OCI-LY7 (cell line): ENCODE measurements around the gene XAB2.

Experiments
- EZH2phosphoT487 ChIP-seq: fragments of 200-600 bp; sonication (generic); IDR thresholded peaks from 2 replicates; pipeline ENCODE4 v1.6.1; 2018; ENCODE audit warnings: low read depth, borderline replicate concordance, mild to moderate bottlenecking, mixed run types, antibody characterized with exemption, low read length, moderate library complexity, mixed read lengths
- TF ChIP-seq, protein P1 (sequence below): fragments of 200-600 bp; sonication (generic); conservative IDR thresholded peaks from 2 replicates; pipeline ENCODE4 v1.5.1; 2014; ENCODE audit warnings: mild to moderate bottlenecking, antibody characterized with exemption, low read length, moderate library complexity, mixed read lengths

DNA sequence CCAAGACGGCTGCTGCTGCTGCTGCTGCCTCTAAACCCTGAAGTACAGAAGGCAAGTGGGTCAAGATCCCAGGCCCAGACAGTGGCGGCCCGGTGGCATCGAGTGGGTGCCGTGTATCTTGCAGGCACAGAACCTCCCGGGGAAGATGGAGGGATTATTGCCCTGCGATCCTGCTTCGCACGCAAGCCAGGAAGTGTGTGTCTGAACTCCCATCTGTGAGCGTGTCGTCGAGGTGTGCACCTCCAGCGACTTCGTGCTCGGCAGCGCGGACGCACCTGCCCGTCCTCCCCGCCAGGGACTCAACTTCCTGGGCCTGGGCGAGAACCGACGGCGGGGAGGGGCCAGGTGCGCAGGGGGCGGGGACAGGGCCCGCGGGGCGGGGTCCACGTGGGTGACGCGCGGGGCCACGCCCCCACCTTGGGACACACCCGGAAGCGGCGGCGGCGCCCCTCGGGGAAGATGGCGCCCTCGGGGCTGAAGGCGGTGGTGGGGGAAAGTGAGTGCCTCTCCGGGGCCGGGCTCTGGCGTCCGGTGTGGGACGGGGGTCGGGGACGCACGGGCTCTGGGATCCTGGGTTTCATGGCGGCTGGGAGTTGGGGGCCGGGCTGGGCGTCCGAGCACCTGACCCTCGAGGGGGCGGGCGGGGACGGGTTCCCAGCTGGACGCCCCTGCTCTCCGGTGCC is 7.5 kb upstream of the XAB2 start, which contains the start of gene STXBP2:
- TF ChIP-seq, protein P1, sequence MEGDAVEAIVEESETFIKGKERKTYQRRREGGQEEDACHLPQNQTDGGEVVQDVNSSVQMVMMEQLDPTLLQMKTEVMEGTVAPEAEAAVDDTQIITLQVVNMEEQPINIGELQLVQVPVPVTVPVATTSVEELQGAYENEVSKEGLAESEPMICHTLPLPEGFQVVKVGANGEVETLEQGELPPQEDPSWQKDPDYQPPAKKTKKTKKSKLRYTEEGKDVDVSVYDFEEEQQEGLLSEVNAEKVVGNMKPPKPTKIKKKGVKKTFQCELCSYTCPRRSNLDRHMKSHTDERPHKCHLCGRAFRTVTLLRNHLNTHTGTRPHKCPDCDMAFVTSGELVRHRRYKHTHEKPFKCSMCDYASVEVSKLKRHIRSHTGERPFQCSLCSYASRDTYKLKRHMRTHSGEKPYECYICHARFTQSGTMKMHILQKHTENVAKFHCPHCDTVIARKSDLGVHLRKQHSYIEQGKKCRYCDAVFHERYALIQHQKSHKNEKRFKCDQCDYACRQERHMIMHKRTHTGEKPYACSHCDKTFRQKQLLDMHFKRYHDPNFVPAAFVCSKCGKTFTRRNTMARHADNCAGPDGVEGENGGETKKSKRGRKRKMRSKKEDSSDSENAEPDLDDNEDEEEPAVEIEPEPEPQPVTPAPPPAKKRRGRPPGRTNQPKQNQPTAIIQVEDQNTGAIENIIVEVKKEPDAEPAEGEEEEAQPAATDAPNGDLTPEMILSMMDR = no peak
- TF ChIP-seq EZH2phosphoT487 = no peak
